GM23338 (cell line): ENCODE measurements around the gene BEND7. TPM values are rescaled to one million over a fixed set of nuclear protein-coding genes. Genes with fewer than 3 reads are reported as not detected.

Experiments used
- ATAC-seq: fragments of 200-7000 bp; cut with Tn5 transposase; 3 replicates; pipeline ENCODE4 v1.9.1; 2020
- DNase-seq: peaks from one replicate; pipeline ENCODE4 v3.0.0-alpha.2; 2015; ENCODE audit warnings: low spot score
- H2AFZ ChIP-seq: fragments of 200-600 bp; sonication (generic); 2 replicates; pipeline ENCODE4 v1.8.0; 2016; ENCODE audit warnings: antibody characterized with exemption, mild to moderate bottlenecking, moderate library complexity
- H3F3A ChIP-seq: fragments of 200-600 bp; sonication (generic); replicated peaks from 2 replicates; pipeline ENCODE4 v1.8.0; 2017; ENCODE audit warnings: antibody characterized with exemption, mixed run types, low read depth
- H3K27ac ChIP-seq: fragments of 200-600 bp; sonication (generic); 2 replicates; pipeline ENCODE4 v1.6.1; 2016; ENCODE audit warnings: low read depth
- H3K27me3 ChIP-seq: fragments of 200-600 bp; sonication (generic); 2 replicates; pipeline ENCODE4 v1.8.0; 2016; ENCODE audit warnings: mild to moderate bottlenecking, mixed run types, moderate library complexity; ENCODE audit not compliant: insufficient read depth
- H3K36me3 ChIP-seq: fragments of 200-600 bp; sonication (generic); 2 replicates; pipeline ENCODE4 v1.8.0; 2016; ENCODE audit warnings: mild to moderate bottlenecking; ENCODE audit not compliant: insufficient read depth
- H3K4me1 ChIP-seq: fragments of 200-600 bp; sonication (generic); 2 replicates; pipeline ENCODE4 v1.8.0; 2016; ENCODE audit warnings: mild to moderate bottlenecking, moderate library complexity; ENCODE audit not compliant: insufficient read depth
- H3K4me2 ChIP-seq: fragments of 200-600 bp; sonication (generic); 2 replicates; pipeline ENCODE4 v1.7.1; 2017; ENCODE audit warnings: mixed run types
- H3K4me3 ChIP-seq: fragments of 200-600 bp; sonication (generic); 2 replicates; pipeline ENCODE4 v1.6.1; 2016; ENCODE audit warnings: mixed run types
- H3K79me2 ChIP-seq: fragments of 200-600 bp; sonication (generic); replicated peaks from 2 replicates; pipeline ENCODE4 v1.8.0; 2017; ENCODE audit warnings: mild to moderate bottlenecking; ENCODE audit not compliant: insufficient read depth
- H3K9me2 ChIP-seq: fragments of 200-600 bp; sonication (generic); 2 replicates; pipeline ENCODE4 v1.8.0; 2017; ENCODE audit not compliant: insufficient read depth
- H4K20me1 ChIP-seq: fragments of 200-600 bp; sonication (generic); replicated peaks from 2 replicates; pipeline ENCODE4 v1.8.0; 2017; ENCODE audit warnings: mild to moderate bottlenecking; ENCODE audit not compliant: insufficient read depth
- H3K27ac Mint-ChIP-seq: 2 replicates; pipeline ENCODE4 v1.8.0; 2020; ENCODE audit warnings: inconsistent platforms, mild to moderate bottlenecking, moderate library complexity, mixed read lengths
- H3K27me3 Mint-ChIP-seq: 3 replicates; pipeline ENCODE4 v1.8.0; 2022; ENCODE audit warnings: low read depth, mild to moderate bottlenecking, moderate library complexity, mixed read lengths, inconsistent platforms; ENCODE audit not compliant: insufficient read depth, poor library complexity
- H3K36me3 Mint-ChIP-seq: 3 replicates; pipeline ENCODE4 v1.8.0; 2021; ENCODE audit warnings: low read depth, mild to moderate bottlenecking, inconsistent platforms, moderate library complexity, mixed read lengths
- H3K4me1 Mint-ChIP-seq: 3 replicates; pipeline ENCODE4 v1.8.0; 2020; ENCODE audit warnings: mild to moderate bottlenecking, inconsistent platforms, mixed read lengths
- H3K4me3 Mint-ChIP-seq: 3 replicates; pipeline ENCODE4 v1.8.0; 2021; ENCODE audit warnings: moderate library complexity, mild to moderate bottlenecking, inconsistent platforms, mixed read lengths
- H3K9me3 Mint-ChIP-seq: 3 replicates; pipeline ENCODE4 v1.8.0; 2020; ENCODE audit warnings: moderate library complexity, mild to moderate bottlenecking, inconsistent platforms, mixed read lengths
- CREB1 ChIP-seq: fragments of 250-450 bp; sonication (Bioruptor Pico); IDR thresholded peaks from 2 replicates; pipeline ENCODE4 v1.5.0; 2020; ENCODE audit warnings: low read depth, mild to moderate bottlenecking, moderate library complexity
- EZH2 ChIP-seq: fragments of 200-600 bp; sonication (generic); IDR thresholded peaks from one replicate; pipeline ENCODE4 v1.8.0; 2017; ENCODE audit warnings: antibody characterized with exemption, mild to moderate bottlenecking, low read depth; ENCODE audit not compliant: unreplicated experiment
- EZH2phosphoT487 ChIP-seq: fragments of 200-600 bp; sonication (generic); IDR thresholded peaks from one replicate; pipeline ENCODE4 v1.8.1; 2018; ENCODE audit warnings: antibody characterized with exemption; ENCODE audit not compliant: unreplicated experiment
- JUNB ChIP-seq: IDR thresholded peaks from one replicate; pipeline ENCODE4 v1.6.1; 2016; ENCODE audit warnings: antibody characterized with exemption; ENCODE audit not compliant: unreplicated experiment
- NANOG ChIP-seq: IDR thresholded peaks from 2 replicates; pipeline ENCODE4 v1.6.1; 2016; ENCODE audit warnings: antibody characterized with exemption, borderline replicate concordance
- POLR2AphosphoS5 ChIP-seq: IDR thresholded peaks from 2 replicates; pipeline ENCODE4 v1.6.1; 2016; ENCODE audit warnings: antibody characterized with exemption, low read depth
- REST ChIP-seq: IDR thresholded peaks from one replicate; pipeline ENCODE4 v1.6.1; 2018; ENCODE audit warnings: antibody characterized with exemption; ENCODE audit not compliant: unreplicated experiment
- STAT1 ChIP-seq: IDR thresholded peaks from one replicate; pipeline ENCODE4 v1.6.1; 2016; ENCODE audit warnings: antibody characterized with exemption; ENCODE audit not compliant: unreplicated experiment
- ZNF114 ChIP-seq: fragments of 250-450 bp; sonication (Bioruptor Pico); IDR thresholded peaks from 2 replicates; pipeline ENCODE4 v1.5.0; 2020; ENCODE audit warnings: mild to moderate bottlenecking, moderate library complexity
- ZNF331 ChIP-seq: fragments of 250-450 bp; sonication (Bioruptor Pico); IDR thresholded peaks from 2 replicates; pipeline ENCODE4 v1.5.0; 2020; ENCODE audit warnings: low read depth, mild to moderate bottlenecking, moderate library complexity
- ZNF462 ChIP-seq: fragments of 250-450 bp; sonication (Bioruptor Pico); IDR thresholded peaks from 2 replicates; pipeline ENCODE4 v1.5.0; 2020; ENCODE audit warnings: mild to moderate bottlenecking, moderate library complexity
- polyA plus RNA-seq: library from polyadenylated mRNA; unstranded; fragments of >200 nt; fragmentation: Nextera tagmentation; extraction: Ambion mirVana; gene quantifications from 2 replicates; pipeline ENCODE4 v1.2.1, GENCODE V29; 2016
- total RNA-seq: library from RNA; depleted of rRNA; stranded (reverse); fragments of >200 nt; shearing (Covaris generic); gene quantifications from 2 replicates; pipeline ENCODE4 v1.2.3, GENCODE V29; 2014
- TF ChIP-seq, protein P1 (sequence below): IDR thresholded peaks from 2 replicates; pipeline ENCODE4 v1.6.1; 2016; ENCODE audit warnings: antibody characterized with exemption
- TF ChIP-seq, protein P2 (sequence below), 2 experiments: fragments of 200-600 bp in 1 of 2; sonication (generic) in 1 of 2; conservative IDR thresholded peaks; 2 replicates each; pipeline versions ENCODE4 v1.5.1 to v1.6.1; 2016 to 2017; ENCODE audit warnings: antibody characterized with exemption in 2 of 2, low read depth in 2 of 2, mild to moderate bottlenecking in 2 of 2, moderate library complexity in 1 of 2

The BEND7 gene
- total and polyA plus RNA-seq, 2 experiments from 2014 or later = 3.1 to 9.6 TPM

DNA sequence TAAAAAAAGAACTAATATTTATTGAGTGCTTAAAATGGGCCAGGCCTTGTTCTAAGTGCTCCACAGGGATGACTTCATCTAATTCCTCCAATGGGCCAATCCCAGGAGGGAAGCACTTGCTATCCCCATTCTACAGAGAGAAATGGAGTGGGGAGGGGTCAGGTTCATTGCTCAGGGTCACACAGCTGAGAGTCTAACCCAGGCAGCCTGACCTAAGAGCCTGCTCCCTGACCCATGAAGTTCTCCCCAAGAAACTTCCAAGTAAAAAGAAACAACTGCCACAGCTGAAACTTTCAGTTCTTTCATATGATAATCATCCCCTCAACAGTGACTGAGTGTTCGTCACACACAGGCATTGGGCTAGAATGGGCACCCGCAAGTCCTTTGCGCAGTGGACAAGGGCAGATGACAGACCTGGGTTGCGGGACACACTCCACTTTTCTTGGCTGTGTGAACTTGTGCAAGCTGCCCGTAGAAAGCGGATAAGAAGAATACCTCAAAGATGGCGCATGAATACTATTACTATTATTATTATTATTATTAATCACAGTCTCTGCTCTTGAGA lies 39.7 kb downstream of the BEND7 start:
- DNase-seq (peak; percentile 37), ATAC-seq (peak; percentile 84)
- H3K36me3 ChIP-seq = no peaks in the 10 kb centered on the region
- H2AFZ ChIP-seq = no peak overlapping the region
- H3K9me2 ChIP-seq = no peaks in the 10 kb centered on the region
- no peak for TF ChIP-seq ZNF114 (CRISPR knock-in tag)
- no peak for TF ChIP-seq EZH2
- TF ChIP-seq, protein P1, sequence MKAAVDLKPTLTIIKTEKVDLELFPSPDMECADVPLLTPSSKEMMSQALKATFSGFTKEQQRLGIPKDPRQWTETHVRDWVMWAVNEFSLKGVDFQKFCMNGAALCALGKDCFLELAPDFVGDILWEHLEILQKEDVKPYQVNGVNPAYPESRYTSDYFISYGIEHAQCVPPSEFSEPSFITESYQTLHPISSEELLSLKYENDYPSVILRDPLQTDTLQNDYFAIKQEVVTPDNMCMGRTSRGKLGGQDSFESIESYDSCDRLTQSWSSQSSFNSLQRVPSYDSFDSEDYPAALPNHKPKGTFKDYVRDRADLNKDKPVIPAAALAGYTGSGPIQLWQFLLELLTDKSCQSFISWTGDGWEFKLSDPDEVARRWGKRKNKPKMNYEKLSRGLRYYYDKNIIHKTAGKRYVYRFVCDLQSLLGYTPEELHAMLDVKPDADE = no peak
- TF ChIP-seq NANOG = no peak
- TF ChIP-seq JUNB = no peak
- TF ChIP-seq, protein P2, sequence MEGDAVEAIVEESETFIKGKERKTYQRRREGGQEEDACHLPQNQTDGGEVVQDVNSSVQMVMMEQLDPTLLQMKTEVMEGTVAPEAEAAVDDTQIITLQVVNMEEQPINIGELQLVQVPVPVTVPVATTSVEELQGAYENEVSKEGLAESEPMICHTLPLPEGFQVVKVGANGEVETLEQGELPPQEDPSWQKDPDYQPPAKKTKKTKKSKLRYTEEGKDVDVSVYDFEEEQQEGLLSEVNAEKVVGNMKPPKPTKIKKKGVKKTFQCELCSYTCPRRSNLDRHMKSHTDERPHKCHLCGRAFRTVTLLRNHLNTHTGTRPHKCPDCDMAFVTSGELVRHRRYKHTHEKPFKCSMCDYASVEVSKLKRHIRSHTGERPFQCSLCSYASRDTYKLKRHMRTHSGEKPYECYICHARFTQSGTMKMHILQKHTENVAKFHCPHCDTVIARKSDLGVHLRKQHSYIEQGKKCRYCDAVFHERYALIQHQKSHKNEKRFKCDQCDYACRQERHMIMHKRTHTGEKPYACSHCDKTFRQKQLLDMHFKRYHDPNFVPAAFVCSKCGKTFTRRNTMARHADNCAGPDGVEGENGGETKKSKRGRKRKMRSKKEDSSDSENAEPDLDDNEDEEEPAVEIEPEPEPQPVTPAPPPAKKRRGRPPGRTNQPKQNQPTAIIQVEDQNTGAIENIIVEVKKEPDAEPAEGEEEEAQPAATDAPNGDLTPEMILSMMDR (conservative IDR thresholded peaks at IDR 0.05; ENCODE audit: low read depth in 2 of 2) = no peak
- TF ChIP-seq REST = no peak
- no peak for TF ChIP-seq ZNF462
- TF ChIP-seq ZNF331 = no peak
- no peak for TF ChIP-seq POLR2AphosphoS5
- TF ChIP-seq STAT1 = no peak
- no peak for TF ChIP-seq CREB1 (CRISPR knock-in tag)
- no peak for TF ChIP-seq EZH2phosphoT487
- no peaks in the 10 kb centered on the region for H3F3A ChIP-seq
- H3K4me2 ChIP-seq = no peak overlapping the region
- Mint-ChIP-seq H3K4me3 (no peak overlapping the region), H3K36me3 (no peaks in the 10 kb centered on the region), H3K27me3 (peaks cover 1% of the 10 kb centered on the region), H3K27ac (no peak overlapping the region), H3K4me1 (peaks cover 9% of the 10 kb centered on the region), H3K9me3 (no peaks in the 10 kb centered on the region)
- H3K27me3 ChIP-seq = no peaks in the 10 kb centered on the region
- no peak overlapping the region for H3K27ac ChIP-seq
- H3K4me1 ChIP-seq = peaks cover 8% of the 10 kb centered on the region
- H3K4me3 ChIP-seq = no peak overlapping the region
- no peaks in the 10 kb centered on the region for H4K20me1 ChIP-seq
- H3K79me2 ChIP-seq = no peaks in the 10 kb centered on the region
